ENCODE data around the gene COTL1.
A peak's percentile ranks its signal among the peaks of the same experiment; 100 is the strongest.

COTL1 gene

DNA sequence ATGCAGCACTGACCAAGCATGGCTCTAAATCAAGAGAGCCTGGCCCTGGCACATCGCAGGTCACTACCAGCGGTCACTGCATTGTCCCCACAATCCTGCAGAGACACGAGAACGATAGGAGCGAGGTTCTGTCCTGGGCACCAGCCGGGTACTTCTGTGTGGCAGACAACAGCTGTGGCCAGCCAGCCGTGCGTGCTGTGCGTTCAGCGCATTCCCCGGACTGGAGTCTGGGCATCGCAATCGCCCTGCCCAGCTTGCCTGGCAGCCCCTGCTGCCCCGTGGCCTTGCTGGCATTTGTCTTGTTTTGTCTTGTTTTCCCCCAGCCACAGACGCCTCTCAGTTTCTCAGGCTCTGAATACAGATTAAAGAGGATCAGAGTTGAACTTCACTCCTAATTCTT is 33.9 kb downstream of the COTL1 start:
- peaks cover 2% of the 10 kb centered on the region for H3K27me3 Mint-ChIP-seq (ENCODE audit: low read depth, poor library complexity)
- H3K27ac Mint-ChIP-seq = peak overlapping the region; percentile 89
- no peaks in the 10 kb centered on the region for H3K9me3 Mint-ChIP-seq
- peaks cover 63% of the 10 kb centered on the region for H3K4me1 Mint-ChIP-seq
- peaks cover 38% of the 10 kb centered on the region for H3K36me3 Mint-ChIP-seq (ENCODE audit: low read depth)
- no peak overlapping the region for H3K4me3 Mint-ChIP-seq
- DNase-seq = no peak
- TF ChIP-seq, protein P1, sequence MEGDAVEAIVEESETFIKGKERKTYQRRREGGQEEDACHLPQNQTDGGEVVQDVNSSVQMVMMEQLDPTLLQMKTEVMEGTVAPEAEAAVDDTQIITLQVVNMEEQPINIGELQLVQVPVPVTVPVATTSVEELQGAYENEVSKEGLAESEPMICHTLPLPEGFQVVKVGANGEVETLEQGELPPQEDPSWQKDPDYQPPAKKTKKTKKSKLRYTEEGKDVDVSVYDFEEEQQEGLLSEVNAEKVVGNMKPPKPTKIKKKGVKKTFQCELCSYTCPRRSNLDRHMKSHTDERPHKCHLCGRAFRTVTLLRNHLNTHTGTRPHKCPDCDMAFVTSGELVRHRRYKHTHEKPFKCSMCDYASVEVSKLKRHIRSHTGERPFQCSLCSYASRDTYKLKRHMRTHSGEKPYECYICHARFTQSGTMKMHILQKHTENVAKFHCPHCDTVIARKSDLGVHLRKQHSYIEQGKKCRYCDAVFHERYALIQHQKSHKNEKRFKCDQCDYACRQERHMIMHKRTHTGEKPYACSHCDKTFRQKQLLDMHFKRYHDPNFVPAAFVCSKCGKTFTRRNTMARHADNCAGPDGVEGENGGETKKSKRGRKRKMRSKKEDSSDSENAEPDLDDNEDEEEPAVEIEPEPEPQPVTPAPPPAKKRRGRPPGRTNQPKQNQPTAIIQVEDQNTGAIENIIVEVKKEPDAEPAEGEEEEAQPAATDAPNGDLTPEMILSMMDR (IDR thresholded peaks at IDR 0.05) = no peak

DNA sequence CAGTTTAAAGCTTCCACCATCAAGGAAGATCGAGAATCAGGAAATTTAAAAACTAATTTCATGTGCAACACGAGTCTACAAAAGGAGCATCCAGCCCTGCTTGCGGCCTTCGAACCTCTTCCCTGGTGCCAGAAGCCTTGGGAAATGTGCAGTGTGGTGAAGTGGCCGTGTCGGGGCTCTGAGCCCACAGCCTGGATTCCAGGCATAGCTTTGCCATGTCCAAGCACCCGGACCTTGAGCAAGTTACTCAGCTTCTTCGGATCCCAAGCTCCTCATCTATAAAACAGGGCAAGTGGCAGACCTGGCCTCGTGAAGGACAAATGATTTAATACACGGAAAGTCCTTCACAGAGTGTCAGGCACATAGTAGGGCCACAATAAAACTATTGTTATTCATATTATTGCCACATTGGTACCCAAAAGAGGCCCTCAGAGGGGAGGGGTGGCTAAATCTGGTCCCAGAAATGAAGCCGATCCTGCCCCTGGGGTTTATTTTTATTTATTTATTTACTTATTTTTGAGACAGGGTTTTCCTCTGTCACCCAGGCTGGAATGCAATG is 34.8 kb downstream of the COTL1 start:
- H3K4me1 Mint-ChIP-seq = peaks cover 73% of the 10 kb centered on the region
- H3K27ac Mint-ChIP-seq = peak overlapping the region; percentile 55
- no peak overlapping the region for H3K4me3 Mint-ChIP-seq
- peaks cover 37% of the 10 kb centered on the region for H3K36me3 Mint-ChIP-seq (ENCODE audit: low read depth)
- DNase-seq = no peak
- H3K27me3 Mint-ChIP-seq (ENCODE audit: low read depth, poor library complexity) = peaks cover 2% of the 10 kb centered on the region
- no peaks in the 10 kb centered on the region for H3K9me3 Mint-ChIP-seq
- TF ChIP-seq, protein P1 (IDR thresholded peaks at IDR 0.05) = no peak

DNA sequence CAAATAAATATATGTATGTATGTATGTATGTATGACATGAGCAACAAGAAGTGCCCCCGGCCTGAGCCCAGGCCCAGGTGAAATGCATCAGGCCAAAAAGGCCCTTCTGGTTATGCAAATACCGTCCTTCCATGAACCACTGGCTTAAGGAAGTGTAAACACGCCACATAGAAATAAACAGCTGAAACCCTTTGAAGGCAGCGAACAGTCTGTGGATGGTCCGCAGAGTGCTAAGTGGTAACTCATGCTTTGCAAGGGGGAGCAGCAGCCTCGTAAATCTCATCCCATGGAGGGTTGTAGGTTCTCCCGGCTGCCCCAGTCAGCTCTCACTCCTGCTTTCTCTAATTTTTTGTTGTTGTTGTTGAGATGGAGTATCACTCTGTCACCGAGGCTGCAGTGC is 36.7 kb downstream of the COTL1 start:
- peaks cover 28% of the 10 kb centered on the region for H3K36me3 Mint-ChIP-seq (ENCODE audit: low read depth)
- peak overlapping the region; percentile 64 for H3K27ac Mint-ChIP-seq
- no peaks in the 10 kb centered on the region for H3K9me3 Mint-ChIP-seq
- TF ChIP-seq, protein P1 (IDR thresholded peaks at IDR 0.05) = no peak
- DNase-seq = no peak
- H3K4me3 Mint-ChIP-seq = no peak overlapping the region
- H3K4me1 Mint-ChIP-seq = peaks cover 74% of the 10 kb centered on the region
- H3K27me3 Mint-ChIP-seq (ENCODE audit: low read depth, poor library complexity) = peaks cover 5% of the 10 kb centered on the region

DNA sequence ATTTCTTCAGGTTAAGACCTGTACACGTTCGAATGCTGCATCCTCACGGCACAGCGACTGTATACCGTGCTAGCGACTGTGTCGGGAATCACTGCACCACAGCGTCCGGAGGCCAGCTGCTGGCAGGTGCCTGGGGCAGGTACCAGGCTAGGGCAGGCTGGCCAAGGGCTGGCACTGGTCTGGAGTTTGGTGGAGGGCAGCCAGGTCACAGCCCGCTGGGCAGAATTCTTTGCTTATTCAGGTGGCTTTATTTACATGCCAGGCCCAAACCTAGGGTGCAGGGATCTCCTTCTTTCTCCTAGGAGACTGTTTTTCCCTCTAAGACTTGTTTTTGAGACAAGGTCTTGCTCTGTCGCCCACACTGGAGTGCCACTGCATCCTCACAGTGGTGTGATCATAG is 37.9 kb downstream of the COTL1 start:
- H3K36me3 Mint-ChIP-seq (ENCODE audit: low read depth) = peaks cover 18% of the 10 kb centered on the region
- H3K4me1 Mint-ChIP-seq = peaks cover 69% of the 10 kb centered on the region
- H3K27me3 Mint-ChIP-seq (ENCODE audit: low read depth, poor library complexity) = peaks cover 7% of the 10 kb centered on the region

DNA sequence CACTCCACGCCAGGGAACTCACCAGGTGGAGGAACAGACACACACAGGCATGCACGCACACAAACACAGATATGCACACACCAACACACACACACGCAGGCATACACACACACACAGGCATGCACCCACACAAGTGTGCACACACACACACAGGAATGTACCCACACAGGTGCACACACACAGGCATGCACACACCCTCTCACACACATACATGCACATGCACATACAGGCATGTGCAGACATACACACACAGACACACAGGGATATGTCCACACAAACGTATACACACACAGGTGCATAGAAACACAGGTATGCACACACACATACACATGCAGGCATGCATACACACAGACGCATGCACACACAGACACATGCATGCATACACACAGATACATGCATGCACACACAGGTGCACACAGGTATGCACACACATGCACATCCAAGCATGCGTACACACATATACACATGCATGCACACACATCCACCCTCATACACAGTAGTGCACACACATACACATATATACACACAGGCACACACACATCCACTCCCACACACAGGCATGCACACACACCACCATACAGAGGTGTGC is 39.2 kb downstream of the COTL1 start:
- Mint-ChIP-seq H3K36me3 (ENCODE audit: low read depth) (peaks cover 21% of the 10 kb centered on the region), H3K4me1 (peaks cover 72% of the 10 kb centered on the region), H3K9me3 (no peaks in the 10 kb centered on the region), H3K27ac (no peak overlapping the region), H3K27me3 (ENCODE audit: low read depth, poor library complexity) (peaks cover 6% of the 10 kb centered on the region), H3K4me3 (no peak overlapping the region)
- TF ChIP-seq, protein P1 (IDR thresholded peaks at IDR 0.05) = no peak
- DNase-seq = no peak

More for the DNA sequence above, 37.9 kb downstream of the COTL1 start:
- DNase-seq = no peak
- H3K27ac Mint-ChIP-seq = peak overlapping the region; percentile 81
- no peak overlapping the region for H3K4me3 Mint-ChIP-seq
- TF ChIP-seq, protein P1 (IDR thresholded peaks at IDR 0.05) = no peak
- no peaks in the 10 kb centered on the region for H3K9me3 Mint-ChIP-seq
